SK-N-SH treated with all-trans-retinoic acid at 6 μM for 48 hours (cell line): ENCODE data around the gene ZNF845.

Source experiments
- ATAC-seq: fragments of 200-7000 bp; cut with Tn5 transposase; 3 replicates; pipeline ENCODE4 v1.9.1; 2020; ENCODE audit warnings: mild to moderate bottlenecking, moderate library complexity
- ARNTL ChIP-seq: fragments of 450-650 bp; formaldehyde crosslinking; IDR thresholded peaks from 2 replicates; pipeline ENCODE4 v1.5.0; 2020; ENCODE audit warnings: low read depth, mild to moderate bottlenecking, moderate library complexity, borderline replicate concordance
- CSDC2 ChIP-seq: fragments of 250-450 bp; sonication (Bioruptor Pico); IDR thresholded peaks from 2 replicates; pipeline ENCODE4 v1.5.0; 2020; ENCODE audit warnings: mild to moderate bottlenecking, moderate library complexity
- ESRRG ChIP-seq: fragments of 250-450 bp; sonication (Bioruptor Pico); IDR thresholded peaks from 2 replicates; pipeline ENCODE4 v1.6.1; 2021; ENCODE audit warnings: mild to moderate bottlenecking
- GLIS3 ChIP-seq: fragments of 250-450 bp; sonication (Bioruptor Pico); IDR thresholded peaks from 2 replicates; pipeline ENCODE4 v1.5.0; 2020; ENCODE audit warnings: mild to moderate bottlenecking, moderate library complexity
- PPARA ChIP-seq: fragments of 250-450 bp; sonication (Bioruptor Pico); IDR thresholded peaks from 2 replicates; pipeline ENCODE4 v1.5.0; 2020; ENCODE audit warnings: mild to moderate bottlenecking, borderline replicate concordance
- RARB ChIP-seq: fragments of 250-450 bp; sonication (Bioruptor Pico); IDR thresholded peaks from 2 replicates; pipeline ENCODE4 v1.8.0; 2021; ENCODE audit warnings: mild to moderate bottlenecking, moderate library complexity
- TCF4 ChIP-seq: fragments of 250-450 bp; sonication (Bioruptor Pico); IDR thresholded peaks from 2 replicates; pipeline ENCODE4 v1.8.0; 2021; ENCODE audit warnings: mild to moderate bottlenecking, moderate library complexity, borderline replicate concordance
- ZC3H10 ChIP-seq: fragments of 250-450 bp; sonication (Bioruptor Pico); IDR thresholded peaks from 2 replicates; pipeline ENCODE4 v1.5.1; 2021; ENCODE audit warnings: mild to moderate bottlenecking, moderate library complexity
- ZFP3 ChIP-seq: fragments of 250-450 bp; sonication (Bioruptor Pico); IDR thresholded peaks from 2 replicates; pipeline ENCODE4 v1.5.0; 2020; ENCODE audit warnings: mild to moderate bottlenecking, moderate library complexity
- ZFP30 ChIP-seq: fragments of 450-650 bp; formaldehyde crosslinking; IDR thresholded peaks from 2 replicates; pipeline ENCODE4 v1.5.0; 2022; ENCODE audit warnings: mild to moderate bottlenecking, moderate library complexity
- ZNF565 ChIP-seq: fragments of 450-650 bp; formaldehyde crosslinking; conservative IDR thresholded peaks from 2 replicates; pipeline ENCODE4 v1.5.0; 2020; ENCODE audit warnings: low read depth, mild to moderate bottlenecking, moderate library complexity
- ZNF70 ChIP-seq: fragments of 450-650 bp; formaldehyde crosslinking; IDR thresholded peaks from 2 replicates; pipeline ENCODE4 v1.5.0; 2020; ENCODE audit warnings: mild to moderate bottlenecking, moderate library complexity
- ZNF8 ChIP-seq: fragments of 450-650 bp; formaldehyde crosslinking; IDR thresholded peaks from 2 replicates; pipeline ENCODE4 v1.5.0; 2020; ENCODE audit warnings: mild to moderate bottlenecking, moderate library complexity
- TF ChIP-seq, protein P1 (sequence below): fragments of 250-450 bp; sonication (Bioruptor Pico); IDR thresholded peaks from 2 replicates; pipeline ENCODE4 v1.8.0; 2021; ENCODE audit warnings: low read depth, mild to moderate bottlenecking, moderate library complexity, borderline replicate concordance
- TF ChIP-seq, protein P2 (sequence below): fragments of 250-450 bp; sonication (Bioruptor Pico); IDR thresholded peaks from 2 replicates; pipeline ENCODE4 v1.8.0; 2020; ENCODE audit warnings: mild to moderate bottlenecking, moderate library complexity, borderline replicate concordance
- TF ChIP-seq, protein P3 (sequence below): fragments of 250-450 bp; sonication (Bioruptor Pico); IDR thresholded peaks from 2 replicates; pipeline ENCODE4 v1.5.0; 2020; ENCODE audit warnings: mild to moderate bottlenecking, moderate library complexity
- TF ChIP-seq, protein P4 (sequence below): fragments of 250-450 bp; sonication (Bioruptor Pico); IDR thresholded peaks from 2 replicates; pipeline ENCODE4 v1.5.1; 2021; ENCODE audit warnings: mild to moderate bottlenecking, moderate library complexity

ZNF845 gene

DNA sequence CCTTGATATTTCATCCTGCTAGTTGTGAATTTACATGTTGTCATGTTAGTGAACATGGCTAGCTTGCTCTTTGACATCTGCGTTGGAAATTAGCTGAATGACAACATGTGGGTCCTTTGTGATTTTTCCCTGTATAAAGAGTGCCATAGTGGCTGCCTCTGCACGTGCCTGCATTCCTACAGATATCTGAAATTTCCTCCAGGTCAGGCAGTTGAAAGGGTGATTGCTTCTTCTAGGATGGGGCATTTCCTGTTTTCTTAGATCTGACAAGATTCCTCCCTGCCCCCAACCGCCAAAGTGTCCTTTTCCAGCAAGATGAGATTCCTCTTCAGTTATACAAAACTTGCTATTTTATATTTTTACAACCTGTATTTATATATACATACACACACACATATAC is 40.7 kb downstream of the ZNF845 start:
- TF ChIP-seq ESRRG (CRISPR knock-in tag): no peak
- TF ChIP-seq ZNF565 (CRISPR knock-in tag): no peak
- TF ChIP-seq, protein P1, sequence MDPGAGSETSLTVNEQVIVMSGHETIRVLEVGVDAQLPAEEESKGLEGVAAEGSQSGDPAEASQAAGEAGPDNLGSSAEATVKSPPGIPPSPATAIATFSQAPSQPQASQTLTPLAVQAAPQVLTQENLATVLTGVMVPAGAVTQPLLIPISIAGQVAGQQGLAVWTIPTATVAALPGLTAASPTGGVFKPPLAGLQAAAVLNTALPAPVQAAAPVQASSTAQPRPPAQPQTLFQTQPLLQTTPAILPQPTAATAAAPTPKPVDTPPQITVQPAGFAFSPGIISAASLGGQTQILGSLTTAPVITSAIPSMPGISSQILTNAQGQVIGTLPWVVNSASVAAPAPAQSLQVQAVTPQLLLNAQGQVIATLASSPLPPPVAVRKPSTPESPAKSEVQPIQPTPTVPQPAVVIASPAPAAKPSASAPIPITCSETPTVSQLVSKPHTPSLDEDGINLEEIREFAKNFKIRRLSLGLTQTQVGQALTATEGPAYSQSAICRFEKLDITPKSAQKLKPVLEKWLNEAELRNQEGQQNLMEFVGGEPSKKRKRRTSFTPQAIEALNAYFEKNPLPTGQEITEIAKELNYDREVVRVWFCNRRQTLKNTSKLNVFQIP: no peak
- no peak for TF ChIP-seq CSDC2
- no peak for TF ChIP-seq GLIS3
- TF ChIP-seq, protein P2, sequence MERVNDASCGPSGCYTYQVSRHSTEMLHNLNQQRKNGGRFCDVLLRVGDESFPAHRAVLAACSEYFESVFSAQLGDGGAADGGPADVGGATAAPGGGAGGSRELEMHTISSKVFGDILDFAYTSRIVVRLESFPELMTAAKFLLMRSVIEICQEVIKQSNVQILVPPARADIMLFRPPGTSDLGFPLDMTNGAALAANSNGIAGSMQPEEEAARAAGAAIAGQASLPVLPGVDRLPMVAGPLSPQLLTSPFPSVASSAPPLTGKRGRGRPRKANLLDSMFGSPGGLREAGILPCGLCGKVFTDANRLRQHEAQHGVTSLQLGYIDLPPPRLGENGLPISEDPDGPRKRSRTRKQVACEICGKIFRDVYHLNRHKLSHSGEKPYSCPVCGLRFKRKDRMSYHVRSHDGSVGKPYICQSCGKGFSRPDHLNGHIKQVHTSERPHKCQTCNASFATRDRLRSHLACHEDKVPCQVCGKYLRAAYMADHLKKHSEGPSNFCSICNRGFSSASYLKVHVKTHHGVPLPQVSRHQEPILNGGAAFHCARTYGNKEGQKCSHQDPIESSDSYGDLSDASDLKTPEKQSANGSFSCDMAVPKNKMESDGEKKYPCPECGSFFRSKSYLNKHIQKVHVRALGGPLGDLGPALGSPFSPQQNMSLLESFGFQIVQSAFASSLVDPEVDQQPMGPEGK (CRISPR knock-in tag): no peak
- TF ChIP-seq, protein P3, sequence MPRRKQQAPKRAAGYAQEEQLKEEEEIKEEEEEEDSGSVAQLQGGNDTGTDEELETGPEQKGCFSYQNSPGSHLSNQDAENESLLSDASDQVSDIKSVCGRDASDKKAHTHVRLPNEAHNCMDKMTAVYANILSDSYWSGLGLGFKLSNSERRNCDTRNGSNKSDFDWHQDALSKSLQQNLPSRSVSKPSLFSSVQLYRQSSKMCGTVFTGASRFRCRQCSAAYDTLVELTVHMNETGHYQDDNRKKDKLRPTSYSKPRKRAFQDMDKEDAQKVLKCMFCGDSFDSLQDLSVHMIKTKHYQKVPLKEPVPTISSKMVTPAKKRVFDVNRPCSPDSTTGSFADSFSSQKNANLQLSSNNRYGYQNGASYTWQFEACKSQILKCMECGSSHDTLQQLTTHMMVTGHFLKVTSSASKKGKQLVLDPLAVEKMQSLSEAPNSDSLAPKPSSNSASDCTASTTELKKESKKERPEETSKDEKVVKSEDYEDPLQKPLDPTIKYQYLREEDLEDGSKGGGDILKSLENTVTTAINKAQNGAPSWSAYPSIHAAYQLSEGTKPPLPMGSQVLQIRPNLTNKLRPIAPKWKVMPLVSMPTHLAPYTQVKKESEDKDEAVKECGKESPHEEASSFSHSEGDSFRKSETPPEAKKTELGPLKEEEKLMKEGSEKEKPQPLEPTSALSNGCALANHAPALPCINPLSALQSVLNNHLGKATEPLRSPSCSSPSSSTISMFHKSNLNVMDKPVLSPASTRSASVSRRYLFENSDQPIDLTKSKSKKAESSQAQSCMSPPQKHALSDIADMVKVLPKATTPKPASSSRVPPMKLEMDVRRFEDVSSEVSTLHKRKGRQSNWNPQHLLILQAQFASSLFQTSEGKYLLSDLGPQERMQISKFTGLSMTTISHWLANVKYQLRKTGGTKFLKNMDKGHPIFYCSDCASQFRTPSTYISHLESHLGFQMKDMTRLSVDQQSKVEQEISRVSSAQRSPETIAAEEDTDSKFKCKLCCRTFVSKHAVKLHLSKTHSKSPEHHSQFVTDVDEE: no peak
- no peak for TF ChIP-seq ZC3H10
- no peak for TF ChIP-seq ARNTL
- ATAC-seq: no peak

DNA sequence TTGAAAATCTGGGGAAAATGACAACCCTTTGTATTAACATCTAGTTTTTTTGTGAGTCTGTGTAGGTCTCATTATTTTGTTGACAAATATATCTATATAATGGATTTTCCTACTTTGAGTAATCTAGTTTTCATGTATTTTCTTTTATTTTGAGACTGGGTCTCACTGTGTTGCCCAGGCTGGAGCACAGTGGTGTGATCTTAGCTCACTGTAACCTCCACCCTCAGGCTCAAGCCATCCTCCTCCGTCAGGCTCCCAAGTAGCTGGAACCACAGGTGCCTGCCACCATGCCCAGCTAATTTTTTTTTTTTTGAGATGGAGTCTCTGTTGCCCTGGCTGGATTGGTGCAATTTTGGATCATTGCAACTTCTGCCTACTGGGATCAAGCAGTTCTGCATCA is 41.2 kb downstream of the ZNF845 start:
- ATAC-seq: no peak
- TF ChIP-seq CSDC2 (no peak), RARB (CRISPR knock-in tag) (no peak), ZFP3 (no peak), ZNF8 (CRISPR knock-in tag) (no peak), PPARA (CRISPR knock-in tag) (no peak), GLIS3 (no peak), TCF4 (no peak)
- TF ChIP-seq, protein P3: no peak
- TF ChIP-seq, protein P1: no peak
- TF ChIP-seq, protein P4, sequence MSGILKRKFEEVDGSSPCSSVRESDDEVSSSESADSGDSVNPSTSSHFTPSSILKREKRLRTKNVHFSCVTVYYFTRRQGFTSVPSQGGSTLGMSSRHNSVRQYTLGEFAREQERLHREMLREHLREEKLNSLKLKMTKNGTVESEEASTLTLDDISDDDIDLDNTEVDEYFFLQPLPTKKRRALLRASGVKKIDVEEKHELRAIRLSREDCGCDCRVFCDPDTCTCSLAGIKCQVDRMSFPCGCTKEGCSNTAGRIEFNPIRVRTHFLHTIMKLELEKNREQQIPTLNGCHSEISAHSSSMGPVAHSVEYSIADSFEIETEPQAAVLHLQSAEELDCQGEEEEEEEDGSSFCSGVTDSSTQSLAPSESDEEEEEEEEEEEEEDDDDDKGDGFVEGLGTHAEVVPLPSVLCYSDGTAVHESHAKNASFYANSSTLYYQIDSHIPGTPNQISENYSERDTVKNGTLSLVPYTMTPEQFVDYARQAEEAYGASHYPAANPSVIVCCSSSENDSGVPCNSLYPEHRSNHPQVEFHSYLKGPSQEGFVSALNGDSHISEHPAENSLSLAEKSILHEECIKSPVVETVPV (CRISPR knock-in tag): no peak

DNA sequence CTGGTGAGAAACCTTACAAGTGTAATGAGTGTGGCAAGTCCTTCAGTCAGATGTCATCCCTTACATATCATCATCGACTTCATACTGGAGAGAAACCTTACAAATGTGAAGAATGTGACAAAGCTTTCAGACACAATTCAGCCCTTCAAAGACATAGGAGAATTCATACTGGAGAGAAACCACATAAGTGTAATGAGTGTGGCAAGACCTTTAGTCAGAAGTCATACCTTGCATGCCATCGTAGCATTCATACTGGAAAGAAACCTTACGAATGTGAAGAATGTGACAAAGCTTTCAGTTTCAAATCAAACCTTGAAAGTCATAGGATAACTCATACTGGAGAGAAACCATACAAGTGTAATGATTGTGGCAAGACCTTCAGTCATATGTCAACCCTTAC is 47.8 kb downstream of the ZNF845 start:
- no peak for ATAC-seq
- TF ChIP-seq ZFP30 (no peak), ESRRG (CRISPR knock-in tag) (no peak), ZFP3 (no peak), ZNF70 (CRISPR knock-in tag) (no peak)
- TF ChIP-seq, protein P3: no peak
